NCI-H748 (cell line): ENCODE results near the gene POU2F2.

Experiments
- DNase-seq: peaks from one replicate; lab custom pipeline; 2025; ENCODE audit not compliant: unreplicated experiment; lab: John Stamatoyannopoulos, UW

The POU2F2 gene

GRCh38 chr19:42126574-42126973, 5.7 kb downstream of the POU2F2 start:
- no peak for DNase-seq

DNA sequence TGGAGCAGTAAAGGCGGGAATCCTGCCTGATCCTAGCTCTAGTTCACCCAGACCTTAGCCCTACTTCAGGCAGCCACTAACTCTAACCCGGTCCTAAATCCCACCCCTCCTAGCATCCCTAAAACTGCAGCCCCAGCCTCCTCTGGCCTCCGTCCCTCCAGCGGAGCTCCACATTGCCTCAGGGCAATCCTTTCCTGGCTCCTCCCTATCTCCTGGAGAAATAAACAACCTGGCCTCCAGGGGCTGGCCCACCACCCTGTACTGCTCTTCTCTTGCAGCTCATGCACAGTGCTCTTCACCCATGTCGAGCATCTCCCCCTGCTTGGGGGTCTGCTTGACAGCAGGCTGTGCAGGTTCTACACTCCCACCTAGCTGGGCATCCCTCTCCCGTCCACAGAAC, 6.7 kb downstream of the POU2F2 start:
- no peak for DNase-seq

- DNase-seq: no peak
Measured at GRCh38 chr19:42124386-42124901, 7.8 kb downstream of the POU2F2 start.

GRCh38 chr19:42123765-42124164, 8.5 kb downstream of the POU2F2 start:
- DNase-seq: no peak

DNA sequence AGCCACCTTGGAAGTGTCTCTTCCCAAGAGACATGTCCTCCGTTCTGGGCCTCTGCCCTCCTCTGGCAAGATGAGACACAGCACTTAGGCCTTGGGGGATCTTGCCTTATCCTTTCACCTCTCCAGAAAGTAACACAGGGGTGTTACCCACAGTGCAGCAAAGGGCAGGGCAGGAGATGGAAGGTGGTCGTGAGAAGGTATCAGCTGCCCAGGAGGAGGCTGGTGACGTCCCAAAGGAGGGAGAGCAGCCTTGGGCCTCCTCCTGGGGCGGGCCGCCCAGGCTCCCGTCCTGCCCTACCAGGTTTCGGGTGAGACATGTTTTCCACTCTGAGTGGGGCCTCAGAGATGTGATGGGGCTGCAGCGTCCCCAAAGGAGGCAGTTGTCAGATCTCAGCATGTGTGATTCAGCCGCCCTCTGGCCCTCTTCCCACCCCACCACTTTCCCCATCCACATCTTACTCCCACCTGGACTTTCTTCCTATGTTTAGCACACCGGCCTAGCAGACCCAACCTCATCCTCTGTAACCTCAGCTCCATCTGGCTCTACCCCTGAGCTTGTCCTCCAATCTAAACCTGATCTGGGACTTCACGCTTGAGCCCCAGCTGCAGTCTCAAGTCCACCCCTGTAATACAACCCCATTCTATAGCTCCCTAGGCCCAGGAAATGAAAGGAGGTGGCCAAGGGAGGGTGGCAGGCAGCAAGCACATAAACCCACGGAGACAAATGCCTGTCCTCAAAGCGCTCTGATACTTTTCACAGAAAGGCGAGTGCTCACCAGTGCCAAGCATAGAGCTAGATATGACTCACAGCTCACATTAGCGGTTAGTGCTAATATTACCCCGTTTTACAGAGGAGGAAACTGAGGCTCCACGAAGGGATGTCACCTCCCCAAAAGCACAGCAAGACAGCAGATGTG, 9.3 kb downstream of the POU2F2 start:
- no peak for DNase-seq

GRCh38 chr19:42121656-42122069, 10.6 kb downstream of the POU2F2 start:
- DNase-seq: no peak

- DNase-seq: no peak
Measured at GRCh38 chr19:42121036-42121621, 11.1 kb downstream of the POU2F2 start.

DNA sequence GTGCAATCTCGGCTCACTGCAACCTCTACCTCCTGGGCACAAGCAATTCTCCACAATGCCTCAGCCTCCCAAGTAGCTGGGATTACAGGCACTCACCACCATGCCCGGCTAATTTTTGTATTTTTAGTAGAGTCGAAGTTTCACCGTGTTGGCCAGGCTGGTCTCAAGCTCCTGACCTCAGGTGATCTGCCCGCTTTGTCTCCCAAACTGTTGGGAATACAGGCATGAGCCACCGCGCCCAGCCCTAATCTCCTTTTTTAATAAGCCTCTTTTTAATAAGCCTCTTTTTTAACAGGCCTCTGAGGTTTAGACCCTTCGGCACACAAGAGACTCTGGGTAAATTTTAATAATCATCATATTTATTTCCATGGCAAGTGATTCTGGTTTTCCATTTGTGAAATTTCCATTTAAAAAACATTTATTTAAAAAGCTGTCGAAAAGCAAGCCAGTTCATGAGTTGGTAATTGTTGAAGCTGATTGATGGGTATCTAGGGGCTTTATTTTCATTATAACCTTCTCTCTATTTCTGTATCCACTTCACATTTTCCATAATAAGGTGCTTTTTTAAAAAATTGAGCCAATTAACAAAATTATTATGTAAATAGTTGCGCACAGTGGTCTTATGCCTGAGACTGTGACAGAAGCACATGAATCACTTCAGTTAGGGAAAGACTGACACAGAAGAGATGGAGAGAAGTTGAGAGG, 11.8 kb downstream of the POU2F2 start:
- DNase-seq: no peak

GRCh38 chr19:42117076-42117475, 15.2 kb downstream of the POU2F2 start:
- no peak for DNase-seq

GRCh38 chr19:42116308-42117075, 15.8 kb downstream of the POU2F2 start:
- DNase-seq: no peak

DNA sequence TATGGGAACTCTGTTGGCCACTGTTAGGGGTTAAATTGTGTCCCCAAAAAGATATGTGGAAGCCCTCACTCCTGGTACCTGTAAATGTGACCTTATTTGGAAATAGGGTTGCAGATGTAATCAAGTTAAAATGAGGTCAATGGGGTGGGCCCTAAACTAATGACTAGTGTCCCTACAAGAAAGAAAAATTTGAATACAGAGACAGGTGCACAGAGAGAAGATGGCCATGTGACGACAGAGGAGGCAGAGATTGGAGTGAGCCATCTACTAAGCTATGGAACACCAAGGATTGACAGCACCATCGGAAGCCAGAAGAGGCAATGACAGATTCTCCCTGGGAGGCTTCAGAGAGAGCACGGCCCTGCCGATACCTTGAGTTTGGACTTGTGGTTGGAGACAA, 16.5 kb downstream of the POU2F2 start:
- no peak for DNase-seq

DNA sequence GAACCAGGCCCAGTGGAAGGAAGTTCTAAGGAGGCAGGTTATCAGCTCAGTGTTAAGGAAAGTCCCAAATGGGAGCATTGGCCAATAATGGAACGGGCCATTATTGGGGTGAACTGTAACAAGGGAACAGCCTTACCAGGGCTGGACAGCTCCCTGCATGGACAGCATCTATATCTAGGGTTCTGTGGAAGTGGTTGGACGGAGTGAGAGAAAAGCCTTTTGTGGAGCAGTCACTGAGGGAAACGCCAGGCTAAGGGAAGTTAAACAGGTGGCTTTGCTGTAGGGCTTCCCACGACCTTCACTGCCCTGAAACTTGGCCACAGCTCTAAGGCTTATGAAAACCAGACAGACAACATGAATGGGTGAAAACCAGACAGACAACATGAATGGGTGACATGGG, 17.0 kb downstream of the POU2F2 start:
- DNase-seq: no peak

DNA sequence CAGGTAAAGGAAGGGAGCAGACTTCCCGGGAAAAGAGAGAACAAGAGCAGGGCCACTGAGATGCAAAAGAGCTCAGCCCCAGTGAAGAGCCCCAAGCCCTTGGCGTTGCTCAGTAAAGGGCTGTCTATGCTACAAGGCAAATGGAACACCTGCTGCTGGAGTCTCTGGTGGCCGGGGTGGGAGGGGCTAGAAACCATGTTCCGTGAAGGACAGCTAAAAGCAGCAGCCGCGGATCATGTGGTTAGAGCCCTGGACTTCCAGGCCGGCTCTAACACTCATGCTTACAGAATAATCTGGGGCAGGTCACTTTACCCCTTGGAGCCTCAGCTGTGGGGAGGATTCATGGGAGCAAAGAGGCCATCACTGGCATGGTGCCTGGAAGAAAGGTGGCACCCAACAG, 17.8 kb downstream of the POU2F2 start:
- no peak for DNase-seq

GRCh38 chr19:42113641-42114348, 18.5 kb downstream of the POU2F2 start:
- DNase-seq: no peak

GRCh38 chr19:42111811-42112210, 20.4 kb downstream of the POU2F2 start:
- DNase-seq: no peak

- no peak for DNase-seq
Measured at GRCh38 chr19:42111384-42111783, 20.9 kb downstream of the POU2F2 start.

DNA sequence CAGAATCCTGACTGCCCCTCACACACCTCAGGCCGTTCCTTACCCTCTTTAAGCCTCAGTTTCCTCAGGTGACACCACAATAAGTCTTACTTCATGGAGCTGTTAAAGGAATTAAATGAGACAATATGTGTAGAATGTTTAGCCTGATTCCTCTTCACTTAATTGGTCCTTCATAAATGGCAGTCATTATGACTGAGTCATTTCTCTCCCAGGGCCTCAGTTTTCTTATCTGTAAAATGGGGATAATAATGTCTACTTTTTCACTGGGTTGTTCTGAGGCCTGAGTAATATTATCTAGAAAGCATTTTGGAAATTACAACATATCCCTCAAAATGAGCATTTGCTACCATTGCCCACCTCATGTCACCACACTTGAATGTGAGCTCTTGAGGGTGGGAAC, 21.6 kb downstream of the POU2F2 start:
- DNase-seq: no peak

DNA sequence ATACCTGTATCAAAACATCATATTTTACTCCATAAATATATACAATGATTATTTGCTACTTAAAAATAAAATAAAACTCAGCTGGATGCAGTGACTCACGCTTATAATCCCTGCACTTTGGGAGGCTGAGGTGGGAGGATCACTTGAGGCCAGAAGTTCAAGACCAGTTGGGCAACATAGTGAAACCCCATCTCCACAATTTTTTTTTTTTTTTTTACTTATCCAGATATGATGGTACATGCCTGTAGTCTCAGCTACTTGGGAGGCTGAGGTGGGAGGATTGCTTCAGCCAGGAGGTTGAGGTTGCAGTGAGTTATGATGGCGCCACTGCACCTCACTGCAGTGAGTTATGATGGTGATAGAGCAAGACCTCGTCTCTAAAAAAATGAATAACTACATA, 22.4 kb downstream of the POU2F2 start:
- no peak for DNase-seq

DNA sequence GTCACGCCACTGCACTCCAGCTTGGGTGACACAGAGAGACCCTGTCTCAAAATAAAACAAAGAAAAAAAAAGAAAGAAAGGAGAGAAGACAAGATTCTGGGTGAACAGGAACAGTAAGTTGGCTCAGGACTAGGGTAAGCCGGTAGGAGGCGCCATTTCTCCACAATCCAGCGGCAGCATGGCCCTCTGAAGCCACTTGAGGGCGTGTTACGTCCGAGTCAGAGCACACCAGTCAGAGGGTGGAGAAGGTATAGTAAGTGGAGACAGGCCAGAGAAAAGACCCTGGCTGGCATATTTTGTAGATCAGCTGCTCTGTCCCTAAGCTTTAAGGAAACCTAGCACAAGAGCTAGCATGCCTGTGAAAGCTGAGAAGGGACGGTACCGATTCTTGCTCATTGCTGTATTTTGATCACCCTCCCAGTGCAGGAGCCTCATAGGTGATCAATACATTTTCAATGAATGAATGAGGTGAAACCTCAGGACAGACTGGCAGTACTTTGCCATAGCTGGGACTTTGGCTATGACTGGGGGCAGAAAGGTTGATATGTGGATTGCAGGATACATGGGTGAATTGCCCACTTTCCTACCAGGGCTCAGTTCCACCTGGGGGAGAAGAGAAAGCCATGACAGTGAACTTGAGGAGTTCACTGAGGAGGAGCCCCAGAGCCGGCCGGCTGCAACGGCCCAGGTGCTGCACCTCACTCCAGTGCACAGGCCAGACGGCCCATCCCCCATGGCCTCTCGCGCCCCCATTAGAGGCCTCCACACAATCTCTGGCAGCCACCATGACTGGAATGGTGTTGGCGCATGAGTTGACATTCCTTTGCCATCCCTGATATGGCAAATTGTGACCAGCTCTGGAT, 23.5 kb downstream of the POU2F2 start:
- DNase-seq: peak; percentile 90
